ENCODE data around the gene CSNK1E. TPM values are rescaled to one million over a fixed set of nuclear protein-coding genes. Genes with fewer than 3 reads are reported as not detected.

The CSNK1E gene
- total RNA-seq, 1 experiment from 2014 or later = 193 TPM

DNA sequence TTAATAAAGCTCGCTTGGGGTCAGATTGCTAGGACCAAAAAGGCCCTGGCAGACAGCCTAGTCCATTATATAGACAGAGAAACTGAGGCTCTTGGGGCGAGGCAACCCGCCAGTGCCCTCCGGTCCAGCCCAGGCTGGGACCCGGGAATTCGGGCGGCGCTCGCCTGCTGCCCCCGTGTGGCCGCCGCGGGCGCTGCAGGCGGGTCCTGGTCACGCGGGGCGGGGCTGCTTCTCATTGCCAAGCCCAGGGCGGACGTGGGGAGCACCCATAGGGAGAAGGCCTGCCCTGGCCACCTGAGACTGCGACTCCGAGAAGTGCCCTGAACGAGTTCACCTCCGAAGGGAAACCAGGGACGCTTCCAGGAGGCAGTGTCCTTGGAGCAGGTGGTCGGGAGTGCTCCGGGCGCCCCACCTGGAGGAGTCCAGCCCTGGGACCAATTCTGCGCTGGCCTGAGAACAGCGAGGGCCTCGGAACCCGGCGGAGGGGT is 36.0 kb upstream of the CSNK1E start:
- H3K36me3 ChIP-seq (ENCODE audit: insufficient read depth, low read length) = no peaks in the 10 kb centered on the region
- H3K27ac ChIP-seq (ENCODE audit: low read length) = no peak overlapping the region
- DNase-seq = peak; percentile 81
- H3K4me1 ChIP-seq (ENCODE audit: low read length) = no peaks in the 10 kb centered on the region
- no peak overlapping the region for H3K4me2 ChIP-seq (ENCODE audit: low read depth, low read length, poor library complexity, severe bottlenecking)
- no peaks in the 10 kb centered on the region for H3K9me3 ChIP-seq (ENCODE audit: low read length)
- no peaks in the 10 kb centered on the region for H3K27me3 ChIP-seq (ENCODE audit: low read length)
- H3K9ac ChIP-seq (ENCODE audit: low read length) = no peak overlapping the region
- no peaks in the 10 kb centered on the region for H4K20me1 ChIP-seq (ENCODE audit: insufficient read depth, low read depth, low read length)
- no peak overlapping the region for H2AFZ ChIP-seq (ENCODE audit: low read length)
- no peaks in the 10 kb centered on the region for H3K79me2 ChIP-seq (ENCODE audit: low read length)
- H3K4me3 ChIP-seq (ENCODE audit: low read length) = no peak overlapping the region
- H3K9me2 ChIP-seq (replicated peaks; ENCODE audit: insufficient read depth, low read length) = no peaks in the 10 kb centered on the region

DNA sequence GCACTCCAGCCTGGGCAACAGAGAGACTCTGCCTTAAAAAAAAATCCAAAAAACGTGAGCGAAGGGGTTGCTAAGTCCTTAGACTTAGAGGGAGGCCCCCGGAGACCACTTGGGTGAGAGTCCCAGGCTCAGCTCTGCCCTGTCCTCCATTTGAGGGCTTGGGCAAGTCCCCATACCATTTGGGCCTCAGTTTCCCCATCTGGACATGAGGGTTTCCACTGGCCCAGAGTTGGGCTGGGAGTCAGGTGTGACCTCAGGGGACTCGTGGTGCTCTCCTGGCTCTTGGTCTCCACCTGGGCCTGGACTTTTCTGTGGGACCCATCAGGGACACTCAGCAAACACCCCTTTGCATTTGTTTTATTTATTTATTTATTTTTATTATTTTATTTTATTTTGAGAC is 35.2 kb upstream of the CSNK1E start:
- DNase-seq = no peak
- no peak overlapping the region for H3K9ac ChIP-seq (ENCODE audit: low read length)
- H3K4me1 ChIP-seq (ENCODE audit: low read length) = no peaks in the 10 kb centered on the region
- no peak overlapping the region for H2AFZ ChIP-seq (ENCODE audit: low read length)
- H3K9me2 ChIP-seq (replicated peaks; ENCODE audit: insufficient read depth, low read length) = no peaks in the 10 kb centered on the region
- no peaks in the 10 kb centered on the region for H3K79me2 ChIP-seq (ENCODE audit: low read length)
- H4K20me1 ChIP-seq (ENCODE audit: insufficient read depth, low read depth, low read length) = no peaks in the 10 kb centered on the region
- H3K27ac ChIP-seq (ENCODE audit: low read length) = no peak overlapping the region
- H3K9me3 ChIP-seq (ENCODE audit: low read length) = no peaks in the 10 kb centered on the region
- H3K4me2 ChIP-seq (ENCODE audit: low read depth, low read length, poor library complexity, severe bottlenecking) = no peak overlapping the region
- no peaks in the 10 kb centered on the region for H3K27me3 ChIP-seq (ENCODE audit: low read length)
- H3K36me3 ChIP-seq (ENCODE audit: insufficient read depth, low read length) = no peaks in the 10 kb centered on the region
- no peak overlapping the region for H3K4me3 ChIP-seq (ENCODE audit: low read length)

- Histone ChIP-seq H3K9me3 (ENCODE audit: low read length) (no peaks in the 10 kb centered on the region), H2AFZ (ENCODE audit: low read length) (no peak overlapping the region), H3K36me3 (ENCODE audit: insufficient read depth, low read length) (no peaks in the 10 kb centered on the region), H3K79me2 (ENCODE audit: low read length) (no peaks in the 10 kb centered on the region), H4K20me1 (ENCODE audit: insufficient read depth, low read depth, low read length) (no peaks in the 10 kb centered on the region), H3K27ac (ENCODE audit: low read length) (no peak overlapping the region), H3K4me3 (ENCODE audit: low read length) (no peak overlapping the region), H3K4me2 (ENCODE audit: low read depth, low read length, poor library complexity, severe bottlenecking) (no peak overlapping the region), H3K9me2 (replicated peaks; ENCODE audit: insufficient read depth, low read length) (no peaks in the 10 kb centered on the region), H3K4me1 (ENCODE audit: low read length) (no peaks in the 10 kb centered on the region), H3K27me3 (ENCODE audit: low read length) (no peaks in the 10 kb centered on the region), H3K9ac (ENCODE audit: low read length) (no peak overlapping the region)
- DNase-seq = no peak
These were observed 33.5 kb upstream of the CSNK1E start for GRCh38 chr22:38350444-38351359.

GRCh38 chr22:38348751-38349496 is 31.7 kb upstream of the CSNK1E start:
- Histone ChIP-seq H4K20me1 (ENCODE audit: insufficient read depth, low read depth, low read length) (no peaks in the 10 kb centered on the region), H3K27ac (ENCODE audit: low read length) (no peak overlapping the region), H3K9me3 (ENCODE audit: low read length) (no peaks in the 10 kb centered on the region), H3K79me2 (ENCODE audit: low read length) (no peaks in the 10 kb centered on the region), H3K9me2 (replicated peaks; ENCODE audit: insufficient read depth, low read length) (no peaks in the 10 kb centered on the region), H3K4me3 (ENCODE audit: low read length) (no peak overlapping the region), H2AFZ (ENCODE audit: low read length) (no peak overlapping the region), H3K27me3 (ENCODE audit: low read length) (no peaks in the 10 kb centered on the region), H3K4me1 (ENCODE audit: low read length) (no peaks in the 10 kb centered on the region), H3K9ac (ENCODE audit: low read length) (no peak overlapping the region), H3K4me2 (ENCODE audit: low read depth, low read length, poor library complexity, severe bottlenecking) (no peak overlapping the region), H3K36me3 (ENCODE audit: insufficient read depth, low read length) (no peaks in the 10 kb centered on the region)
- DNase-seq = no peak

DNA sequence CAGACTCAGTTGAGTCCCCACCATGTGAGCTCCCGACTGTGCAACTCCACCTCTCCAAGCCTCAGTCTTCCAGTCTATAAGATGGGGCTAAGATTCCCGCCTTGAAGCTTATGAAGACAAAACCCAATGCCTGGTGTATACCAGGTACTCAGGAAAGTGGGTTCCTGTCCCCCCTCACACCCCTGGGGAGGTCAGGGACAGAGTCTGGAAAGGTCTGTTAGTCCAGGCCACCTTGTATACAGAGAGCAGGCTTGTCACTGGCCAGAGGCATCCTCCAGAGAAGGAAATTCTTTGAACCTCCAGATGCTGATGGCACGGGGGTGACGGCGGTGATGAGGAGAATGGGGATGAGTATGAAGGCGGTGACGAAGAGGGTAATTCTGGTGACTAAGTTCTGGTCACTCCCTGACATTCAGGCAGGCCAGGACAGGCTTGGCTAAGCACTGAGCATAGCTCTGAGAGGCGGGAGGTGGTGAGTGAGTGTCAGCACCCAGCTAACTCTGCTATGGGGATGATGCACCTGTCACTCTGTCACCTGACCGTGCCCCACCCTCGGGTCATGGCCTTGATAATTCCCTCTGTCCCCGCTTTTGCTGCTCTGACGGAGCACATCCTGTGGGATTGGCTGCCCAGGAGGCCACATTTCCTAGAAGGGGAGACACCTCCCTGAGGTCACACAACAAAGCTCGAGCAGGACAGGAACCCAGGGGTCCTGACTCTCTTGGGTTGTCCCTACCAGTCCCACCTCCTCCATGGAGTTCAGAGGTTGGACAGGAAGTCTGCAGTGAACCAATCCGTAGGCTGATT is 30.9 kb upstream of the CSNK1E start:
- Histone ChIP-seq H3K9ac (ENCODE audit: low read length) (no peak overlapping the region), H3K79me2 (ENCODE audit: low read length) (no peaks in the 10 kb centered on the region), H3K4me2 (ENCODE audit: low read depth, low read length, poor library complexity, severe bottlenecking) (no peak overlapping the region), H2AFZ (ENCODE audit: low read length) (no peak overlapping the region), H3K9me2 (replicated peaks; ENCODE audit: insufficient read depth, low read length) (no peaks in the 10 kb centered on the region), H3K4me3 (ENCODE audit: low read length) (no peak overlapping the region), H3K27ac (ENCODE audit: low read length) (no peak overlapping the region), H3K9me3 (ENCODE audit: low read length) (no peaks in the 10 kb centered on the region), H4K20me1 (ENCODE audit: insufficient read depth, low read depth, low read length) (no peaks in the 10 kb centered on the region), H3K27me3 (ENCODE audit: low read length) (no peaks in the 10 kb centered on the region), H3K36me3 (ENCODE audit: insufficient read depth, low read length) (no peaks in the 10 kb centered on the region), H3K4me1 (ENCODE audit: low read length) (no peaks in the 10 kb centered on the region)
- no peak for DNase-seq

GRCh38 chr22:38347181-38347943 is 30.1 kb upstream of the CSNK1E start:
- Histone ChIP-seq H3K4me2 (ENCODE audit: low read depth, low read length, poor library complexity, severe bottlenecking) (no peak overlapping the region), H3K4me3 (ENCODE audit: low read length) (no peak overlapping the region), H3K79me2 (ENCODE audit: low read length) (no peaks in the 10 kb centered on the region), H3K9me3 (ENCODE audit: low read length) (no peaks in the 10 kb centered on the region), H3K27ac (ENCODE audit: low read length) (no peak overlapping the region), H3K36me3 (ENCODE audit: insufficient read depth, low read length) (no peaks in the 10 kb centered on the region), H3K27me3 (ENCODE audit: low read length) (no peaks in the 10 kb centered on the region), H3K4me1 (ENCODE audit: low read length) (no peaks in the 10 kb centered on the region), H3K9ac (ENCODE audit: low read length) (no peak overlapping the region), H3K9me2 (replicated peaks; ENCODE audit: insufficient read depth, low read length) (no peaks in the 10 kb centered on the region), H4K20me1 (ENCODE audit: insufficient read depth, low read depth, low read length) (no peaks in the 10 kb centered on the region), H2AFZ (ENCODE audit: low read length) (no peak overlapping the region)
- DNase-seq = no peak

DNA sequence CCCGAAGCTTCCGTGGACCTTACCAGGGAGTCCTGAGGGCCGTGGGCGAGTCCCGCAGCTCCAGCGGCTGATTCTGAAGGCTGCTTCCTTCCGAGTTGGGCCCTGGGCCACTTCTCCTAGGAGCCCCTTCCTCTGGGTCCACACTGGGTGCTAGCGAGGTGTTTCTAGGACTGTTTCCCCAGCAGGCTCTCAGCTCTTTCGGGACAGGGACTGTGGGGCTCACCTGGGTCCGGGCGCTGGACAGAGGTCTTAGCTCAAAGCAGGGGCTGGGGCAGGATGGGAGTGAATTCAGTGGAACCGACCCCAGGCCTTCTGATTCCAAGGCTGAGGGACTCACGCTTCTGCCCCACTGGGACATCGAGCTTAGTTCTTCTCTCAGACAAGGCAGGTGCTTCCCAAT is 29.3 kb upstream of the CSNK1E start:
- Histone ChIP-seq H3K36me3 (ENCODE audit: insufficient read depth, low read length) (no peaks in the 10 kb centered on the region), H2AFZ (ENCODE audit: low read length) (no peak overlapping the region), H3K27me3 (ENCODE audit: low read length) (no peaks in the 10 kb centered on the region), H3K9me2 (replicated peaks; ENCODE audit: insufficient read depth, low read length) (no peaks in the 10 kb centered on the region), H3K27ac (ENCODE audit: low read length) (no peak overlapping the region), H3K9ac (ENCODE audit: low read length) (no peak overlapping the region), H3K4me3 (ENCODE audit: low read length) (no peak overlapping the region), H3K4me1 (ENCODE audit: low read length) (no peaks in the 10 kb centered on the region), H3K79me2 (ENCODE audit: low read length) (no peaks in the 10 kb centered on the region), H3K4me2 (ENCODE audit: low read depth, low read length, poor library complexity, severe bottlenecking) (no peak overlapping the region), H4K20me1 (ENCODE audit: insufficient read depth, low read depth, low read length) (no peaks in the 10 kb centered on the region), H3K9me3 (ENCODE audit: low read length) (no peaks in the 10 kb centered on the region)
- DNase-seq = no peak
